ENCODE data around the gene AIRE. TPM values are rescaled to one million over a fixed set of nuclear protein-coding genes. Genes with fewer than 3 reads are reported as not detected.

The AIRE gene
- polyA plus RNA-seq, 1 donor from 2014 or later = not detected

- Histone ChIP-seq H3K4me2 (ENCODE audit: low read length) (no peak overlapping the region), H2AFZ (ENCODE audit: low read depth, low read length) (no peak overlapping the region), H3K9ac (ENCODE audit: low read length) (no peak overlapping the region), H3F3A (ENCODE audit: insufficient read depth, low read length, poor library complexity, severe bottlenecking) (no peaks in the 10 kb centered on the region), H3K9me2 (ENCODE audit: insufficient read depth, low read length) (no peaks in the 10 kb centered on the region), H3K9me3 (ENCODE audit: low read length) (no peaks in the 10 kb centered on the region), H3K36me3 (ENCODE audit: insufficient read depth, low read length) (no peaks in the 10 kb centered on the region), H3K79me2 (replicated peaks; ENCODE audit: insufficient read depth, low read length) (no peaks in the 10 kb centered on the region), H4K20me1 (ENCODE audit: insufficient read depth) (no peaks in the 10 kb centered on the region), H3K27me3 (ENCODE audit: insufficient read depth, low read depth, low read length) (no peaks in the 10 kb centered on the region), H3K27ac (ENCODE audit: low read length) (no peak overlapping the region), H3K4me3 (ENCODE audit: low read length) (no peak overlapping the region)
- TF ChIP-seq POLR2AphosphoS5 (IDR thresholded peaks at IDR 0.05) = no peak
These were observed 11.2 kb downstream of the AIRE start for GRCh38 chr21:44296916-44297315.

- Histone ChIP-seq H2AFZ (ENCODE audit: low read depth, low read length) (no peak overlapping the region), H3K9me2 (ENCODE audit: insufficient read depth, low read length) (no peaks in the 10 kb centered on the region), H3F3A (ENCODE audit: insufficient read depth, low read length, poor library complexity, severe bottlenecking) (no peaks in the 10 kb centered on the region), H3K27ac (ENCODE audit: low read length) (no peak overlapping the region), H3K4me2 (ENCODE audit: low read length) (no peak overlapping the region), H3K9me3 (ENCODE audit: low read length) (no peaks in the 10 kb centered on the region), H3K9ac (ENCODE audit: low read length) (no peak overlapping the region), H3K27me3 (ENCODE audit: insufficient read depth, low read depth, low read length) (no peaks in the 10 kb centered on the region), H4K20me1 (ENCODE audit: insufficient read depth) (no peaks in the 10 kb centered on the region), H3K79me2 (replicated peaks; ENCODE audit: insufficient read depth, low read length) (no peaks in the 10 kb centered on the region), H3K36me3 (ENCODE audit: insufficient read depth, low read length) (no peaks in the 10 kb centered on the region), H3K4me3 (ENCODE audit: low read length) (no peak overlapping the region)
- TF ChIP-seq EZH2 (IDR thresholded peaks at IDR 0.05; ENCODE audit: borderline replicate concordance, insufficient read depth, low read length, poor library complexity, severe bottlenecking) = no peak
- TF ChIP-seq SMC3 (conservative IDR thresholded peaks at IDR 0.05; ENCODE audit: poor library complexity) = peak; percentile 71
- TF ChIP-seq RAD21 (conservative IDR thresholded peaks at IDR 0.05) = peak; percentile 78
- TF ChIP-seq POLR2AphosphoS5 (IDR thresholded peaks at IDR 0.05) = no peak
- no peak for TF ChIP-seq EP300 (conservative IDR thresholded peaks at IDR 0.05; ENCODE audit: poor library complexity, severe bottlenecking)
- TF ChIP-seq, protein P1, sequence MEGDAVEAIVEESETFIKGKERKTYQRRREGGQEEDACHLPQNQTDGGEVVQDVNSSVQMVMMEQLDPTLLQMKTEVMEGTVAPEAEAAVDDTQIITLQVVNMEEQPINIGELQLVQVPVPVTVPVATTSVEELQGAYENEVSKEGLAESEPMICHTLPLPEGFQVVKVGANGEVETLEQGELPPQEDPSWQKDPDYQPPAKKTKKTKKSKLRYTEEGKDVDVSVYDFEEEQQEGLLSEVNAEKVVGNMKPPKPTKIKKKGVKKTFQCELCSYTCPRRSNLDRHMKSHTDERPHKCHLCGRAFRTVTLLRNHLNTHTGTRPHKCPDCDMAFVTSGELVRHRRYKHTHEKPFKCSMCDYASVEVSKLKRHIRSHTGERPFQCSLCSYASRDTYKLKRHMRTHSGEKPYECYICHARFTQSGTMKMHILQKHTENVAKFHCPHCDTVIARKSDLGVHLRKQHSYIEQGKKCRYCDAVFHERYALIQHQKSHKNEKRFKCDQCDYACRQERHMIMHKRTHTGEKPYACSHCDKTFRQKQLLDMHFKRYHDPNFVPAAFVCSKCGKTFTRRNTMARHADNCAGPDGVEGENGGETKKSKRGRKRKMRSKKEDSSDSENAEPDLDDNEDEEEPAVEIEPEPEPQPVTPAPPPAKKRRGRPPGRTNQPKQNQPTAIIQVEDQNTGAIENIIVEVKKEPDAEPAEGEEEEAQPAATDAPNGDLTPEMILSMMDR (IDR thresholded peaks at IDR 0.05; ENCODE audit: poor library complexity, severe bottlenecking) = peak; percentile 80
- TF ChIP-seq, protein P2, sequence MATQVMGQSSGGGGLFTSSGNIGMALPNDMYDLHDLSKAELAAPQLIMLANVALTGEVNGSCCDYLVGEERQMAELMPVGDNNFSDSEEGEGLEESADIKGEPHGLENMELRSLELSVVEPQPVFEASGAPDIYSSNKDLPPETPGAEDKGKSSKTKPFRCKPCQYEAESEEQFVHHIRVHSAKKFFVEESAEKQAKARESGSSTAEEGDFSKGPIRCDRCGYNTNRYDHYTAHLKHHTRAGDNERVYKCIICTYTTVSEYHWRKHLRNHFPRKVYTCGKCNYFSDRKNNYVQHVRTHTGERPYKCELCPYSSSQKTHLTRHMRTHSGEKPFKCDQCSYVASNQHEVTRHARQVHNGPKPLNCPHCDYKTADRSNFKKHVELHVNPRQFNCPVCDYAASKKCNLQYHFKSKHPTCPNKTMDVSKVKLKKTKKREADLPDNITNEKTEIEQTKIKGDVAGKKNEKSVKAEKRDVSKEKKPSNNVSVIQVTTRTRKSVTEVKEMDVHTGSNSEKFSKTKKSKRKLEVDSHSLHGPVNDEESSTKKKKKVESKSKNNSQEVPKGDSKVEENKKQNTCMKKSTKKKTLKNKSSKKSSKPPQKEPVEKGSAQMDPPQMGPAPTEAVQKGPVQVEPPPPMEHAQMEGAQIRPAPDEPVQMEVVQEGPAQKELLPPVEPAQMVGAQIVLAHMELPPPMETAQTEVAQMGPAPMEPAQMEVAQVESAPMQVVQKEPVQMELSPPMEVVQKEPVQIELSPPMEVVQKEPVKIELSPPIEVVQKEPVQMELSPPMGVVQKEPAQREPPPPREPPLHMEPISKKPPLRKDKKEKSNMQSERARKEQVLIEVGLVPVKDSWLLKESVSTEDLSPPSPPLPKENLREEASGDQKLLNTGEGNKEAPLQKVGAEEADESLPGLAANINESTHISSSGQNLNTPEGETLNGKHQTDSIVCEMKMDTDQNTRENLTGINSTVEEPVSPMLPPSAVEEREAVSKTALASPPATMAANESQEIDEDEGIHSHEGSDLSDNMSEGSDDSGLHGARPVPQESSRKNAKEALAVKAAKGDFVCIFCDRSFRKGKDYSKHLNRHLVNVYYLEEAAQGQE (IDR thresholded peaks at IDR 0.05; ENCODE audit: borderline replicate concordance) = no peak
- no peak for TF ChIP-seq TAF1 (IDR thresholded peaks at IDR 0.05; ENCODE audit: low read depth)
These were observed 12.0 kb downstream of the AIRE start for GRCh38 chr21:44297525-44298290.

DNA sequence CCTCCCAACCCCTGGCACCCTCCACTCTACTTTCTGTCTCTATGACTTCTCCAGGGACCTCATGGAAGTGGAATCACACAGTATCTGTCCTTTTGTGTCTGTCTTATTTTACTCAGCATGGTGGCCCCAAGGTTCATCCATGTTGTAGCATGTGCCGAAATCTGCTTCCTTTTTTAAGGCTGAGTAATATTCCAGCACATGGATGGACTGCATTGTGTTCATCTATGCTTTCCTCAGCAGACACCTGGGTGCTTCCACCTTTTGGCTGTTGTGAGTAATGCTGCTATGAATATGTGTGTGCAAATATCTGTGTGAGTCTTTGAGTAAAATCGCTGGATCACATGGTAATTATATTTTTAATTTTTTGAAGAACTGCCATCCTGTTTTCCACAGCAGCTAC, 12.6 kb downstream of the AIRE start:
- H3K79me2 ChIP-seq (replicated peaks; ENCODE audit: insufficient read depth, low read length) = no peaks in the 10 kb centered on the region
- H3K27ac ChIP-seq (ENCODE audit: low read length) = no peak overlapping the region
- no peaks in the 10 kb centered on the region for H3K27me3 ChIP-seq (ENCODE audit: insufficient read depth, low read depth, low read length)
- no peak overlapping the region for H3K4me3 ChIP-seq (ENCODE audit: low read length)
- H2AFZ ChIP-seq (ENCODE audit: low read depth, low read length) = no peak overlapping the region
- TF ChIP-seq, protein P2 (IDR thresholded peaks at IDR 0.05; ENCODE audit: borderline replicate concordance) = no peak
- TF ChIP-seq POLR2AphosphoS5 (IDR thresholded peaks at IDR 0.05) (no peak), RAD21 (conservative IDR thresholded peaks at IDR 0.05) (no peak), EP300 (conservative IDR thresholded peaks at IDR 0.05; ENCODE audit: poor library complexity, severe bottlenecking) (no peak), MXI1 (conservative IDR thresholded peaks at IDR 0.05; ENCODE audit: poor library complexity, severe bottlenecking) (no peak), EZH2 (IDR thresholded peaks at IDR 0.05; ENCODE audit: borderline replicate concordance, insufficient read depth, low read length, poor library complexity, severe bottlenecking) (no peak), TAF1 (IDR thresholded peaks at IDR 0.05; ENCODE audit: low read depth) (no peak), SMC3 (conservative IDR thresholded peaks at IDR 0.05; ENCODE audit: poor library complexity) (no peak)
- TF ChIP-seq, protein P1 (IDR thresholded peaks at IDR 0.05; ENCODE audit: poor library complexity, severe bottlenecking) = no peak
- no peaks in the 10 kb centered on the region for H3K36me3 ChIP-seq (ENCODE audit: insufficient read depth, low read length)
- H4K20me1 ChIP-seq (ENCODE audit: insufficient read depth) = no peaks in the 10 kb centered on the region
- H3K9ac ChIP-seq (ENCODE audit: low read length) = no peak overlapping the region
- H3K9me2 ChIP-seq (ENCODE audit: insufficient read depth, low read length) = no peaks in the 10 kb centered on the region
- no peak overlapping the region for H3K4me2 ChIP-seq (ENCODE audit: low read length)
- H3K9me3 ChIP-seq (ENCODE audit: low read length) = no peaks in the 10 kb centered on the region
- H3F3A ChIP-seq (ENCODE audit: insufficient read depth, low read length, poor library complexity, severe bottlenecking) = no peaks in the 10 kb centered on the region
